Mucosa of rectum (tissue), 2 donors: ENCODE results near the gene ZNF117.

Experiments used
- H3K27ac ChIP-seq, 2 donors: one replicate each; pipeline ENCODE4 v1.7.0; 2013; ENCODE audit warnings: inconsistent platforms in 2 of 2, low read depth in 2 of 2, low read length in 2 of 2
- H3K27me3 ChIP-seq, 2 donors: one replicate each; pipeline ENCODE4 v1.7.0; 2013; ENCODE audit warnings: low read length in 2 of 2; ENCODE audit not compliant: control insufficient read depth in 2 of 2, insufficient read depth in 2 of 2
- H3K36me3 ChIP-seq, 2 donors: one replicate each; pipeline ENCODE4 v1.7.0; 2013; ENCODE audit warnings: low read length in 2 of 2; ENCODE audit not compliant: control insufficient read depth in 2 of 2, insufficient read depth in 2 of 2
- H3K4me1 ChIP-seq, 2 donors: one replicate each; pipeline ENCODE4 v1.7.0; 2013; ENCODE audit warnings: low read length in 2 of 2, mild to moderate bottlenecking in 1 of 2; ENCODE audit not compliant: control insufficient read depth in 2 of 2, insufficient read depth in 2 of 2
- H3K4me3 ChIP-seq, 2 donors: one replicate each; pipeline ENCODE4 v1.7.0; 2013; ENCODE audit warnings: low read length in 2 of 2
- H3K9ac ChIP-seq, 2 donors: one replicate each; pipeline ENCODE4 v1.7.0; 2013; ENCODE audit warnings: low read length in 2 of 2, low read depth in 1 of 2, mild to moderate bottlenecking in 1 of 2
- H3K9me3 ChIP-seq, 2 donors: one replicate each; pipeline ENCODE4 v1.7.0; 2013; ENCODE audit warnings: low read length in 2 of 2; ENCODE audit not compliant: control insufficient read depth in 2 of 2
- donor health status: healthy.
- donor health status: Normal muscosa, but diverticular disease.

ZNF117 gene

GRCh38 chr7:64997164-64997908 is 6.5 kb upstream of the ZNF117 start:
- no peak overlapping the region for H3K27ac ChIP-seq

GRCh38 chr7:64996305-64996704 is 5.5 kb upstream of the ZNF117 start:
- H3K27me3 ChIP-seq = no peaks in the 10 kb centered on the region
- H3K4me1 ChIP-seq = no peaks in the 10 kb centered on the region
- H3K9me3 ChIP-seq = peaks cover 0 to 30% of the 10 kb centered on the region in 2 donors

More at GRCh38 chr7:64997164-64997908, 6.5 kb upstream of the ZNF117 start:
- H3K9ac ChIP-seq = no peak overlapping the region
- peaks cover 0 to 28% of the 10 kb centered on the region in 2 donors for H3K9me3 ChIP-seq
- H3K4me1 ChIP-seq = no peaks in the 10 kb centered on the region
- no peaks in the 10 kb centered on the region for H3K27me3 ChIP-seq
- H3K4me3 ChIP-seq = no peak overlapping the region
- peaks cover 0 to 12% of the 10 kb centered on the region in 2 donors for H3K36me3 ChIP-seq

GRCh38 chr7:64993901-64994300 is 3.1 kb upstream of the ZNF117 start:
- peaks cover 0 to 8% of the 10 kb centered on the region in 2 donors for H3K36me3 ChIP-seq
- no peak overlapping the region for H3K4me3 ChIP-seq
- no peaks in the 10 kb centered on the region for H3K4me1 ChIP-seq
- H3K27ac ChIP-seq = no peak overlapping the region
- peaks cover 0 to 28% of the 10 kb centered on the region in 2 donors for H3K9me3 ChIP-seq
- no peaks in the 10 kb centered on the region for H3K27me3 ChIP-seq
- no peak overlapping the region for H3K9ac ChIP-seq

More at GRCh38 chr7:64996305-64996704, 5.5 kb upstream of the ZNF117 start:
- peaks cover 0 to 11% of the 10 kb centered on the region in 2 donors for H3K36me3 ChIP-seq
- H3K27ac ChIP-seq = no peak overlapping the region
- no peak overlapping the region for H3K9ac ChIP-seq
- H3K4me3 ChIP-seq = no peak overlapping the region

DNA sequence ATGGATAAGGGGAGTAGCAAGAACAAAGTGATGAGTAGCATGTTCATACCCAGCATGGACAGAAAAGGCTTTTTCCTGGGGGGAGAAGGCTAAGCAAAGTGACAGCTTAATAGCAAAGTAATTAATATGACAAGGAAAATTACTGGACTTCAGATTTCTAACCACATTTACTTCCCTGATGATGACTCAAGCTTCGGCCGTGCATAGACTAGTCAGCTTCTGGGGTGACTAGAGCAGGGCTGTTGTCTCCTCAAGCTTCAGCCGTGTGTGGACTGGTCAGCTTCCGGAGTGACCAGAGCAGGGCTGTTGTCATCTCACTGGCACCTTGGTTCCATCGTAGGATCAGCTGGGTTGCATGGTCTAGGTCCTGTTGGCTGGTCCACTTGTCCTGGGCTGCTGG is 2.1 kb upstream of the ZNF117 start:
- Histone ChIP-seq H3K36me3 (peaks cover 0 to 8% of the 10 kb centered on the region in 2 donors), H3K4me3 (no peak overlapping the region)

DNA sequence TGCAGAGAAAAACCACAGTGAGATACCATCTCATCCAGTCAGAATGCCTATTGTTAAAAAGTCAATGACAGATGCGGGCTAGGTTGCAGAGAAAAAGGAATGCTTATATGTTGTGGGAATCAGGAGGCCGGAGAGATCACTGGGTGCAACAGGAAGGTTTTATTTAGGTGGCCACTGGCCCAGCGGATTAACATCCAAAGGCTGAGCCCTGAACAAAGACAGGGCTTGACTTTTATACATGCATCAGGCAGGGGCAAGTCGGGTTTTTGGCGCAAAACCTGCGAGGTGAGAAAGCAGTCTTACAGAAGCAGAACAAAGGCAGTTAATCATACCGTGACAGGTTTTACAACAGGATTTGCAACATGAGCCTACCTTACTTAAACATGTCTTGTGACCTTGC is 620 bp downstream of the ZNF117 start:
- Histone ChIP-seq H3K9me3 (peaks cover 0 to 28% of the 10 kb centered on the region in 2 donors), H3K36me3 (peaks cover 0 to 8% of the 10 kb centered on the region in 2 donors)

More for the DNA sequence above, 2.1 kb upstream of the ZNF117 start:
- Histone ChIP-seq H3K27ac (no peak overlapping the region), H3K4me1 (no peaks in the 10 kb centered on the region), H3K27me3 (no peaks in the 10 kb centered on the region), H3K9me3 (peaks cover 0 to 24% of the 10 kb centered on the region in 2 donors), H3K9ac (no peak overlapping the region)

DNA sequence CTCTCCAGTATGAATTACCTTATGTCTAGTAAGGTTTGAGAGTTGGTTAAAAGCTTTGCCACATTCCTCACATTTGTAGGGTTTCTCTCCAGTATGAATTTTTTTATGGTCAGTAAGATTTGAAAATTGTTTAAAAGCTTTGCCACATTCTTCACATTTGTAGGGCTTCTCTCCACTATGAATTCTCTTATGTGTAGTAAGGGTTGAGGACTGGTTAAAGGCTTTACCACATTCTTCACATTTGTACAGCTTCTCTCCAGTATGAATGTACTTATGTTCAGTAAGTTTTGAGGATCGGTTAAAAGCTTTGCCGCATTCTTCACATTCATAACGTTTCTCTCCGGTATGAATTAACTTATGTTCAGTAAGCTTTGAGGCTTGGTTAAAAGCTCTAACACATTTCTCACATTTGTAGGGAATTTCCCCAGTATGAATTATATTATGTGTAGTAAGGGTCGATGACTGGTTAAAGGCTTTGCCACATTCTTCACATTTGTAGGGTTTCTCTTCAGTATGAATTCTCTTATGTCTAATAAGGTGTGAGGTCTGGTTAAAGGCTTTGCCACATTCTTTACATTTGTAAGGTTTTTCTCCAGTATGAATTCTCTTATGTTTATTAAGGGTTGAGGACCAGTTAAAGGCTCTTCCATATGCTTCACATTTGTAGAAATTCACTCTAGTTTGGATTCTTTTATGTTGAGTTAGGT is 12.2 kb downstream of the ZNF117 start:
- H3K9me3 ChIP-seq = peaks cover 35 to 37% of the 10 kb centered on the region in 2 donors
- no peak overlapping the region for H3K4me3 ChIP-seq
- no peak overlapping the region for H3K9ac ChIP-seq
- no peak overlapping the region for H3K27ac ChIP-seq
- no peaks in the 10 kb centered on the region for H3K27me3 ChIP-seq
- H3K36me3 ChIP-seq = peaks cover 19% of the 10 kb centered on the region in 2 donors
- no peaks in the 10 kb centered on the region for H3K4me1 ChIP-seq

More for the DNA sequence above, 620 bp downstream of the ZNF117 start:
- Histone ChIP-seq H3K4me3 (no peak overlapping the region), H3K4me1 (no peaks in the 10 kb centered on the region), H3K9ac (no peak overlapping the region), H3K27ac (no peak overlapping the region), H3K27me3 (no peaks in the 10 kb centered on the region)

GRCh38 chr7:64965594-64965993 is 25.2 kb downstream of the ZNF117 start:
- Histone ChIP-seq H3K4me3 (no peak overlapping the region), H3K36me3 (no peaks in the 10 kb centered on the region), H3K9me3 (no peaks in the 10 kb centered on the region), H3K27me3 (no peaks in the 10 kb centered on the region), H3K4me1 (no peaks in the 10 kb centered on the region), H3K9ac (no peak overlapping the region), H3K27ac (no peak overlapping the region)

GRCh38 chr7:64959072-64959747 is 31.6 kb downstream of the ZNF117 start:
- H3K36me3 ChIP-seq = no peaks in the 10 kb centered on the region
- no peak overlapping the region for H3K27ac ChIP-seq
- no peaks in the 10 kb centered on the region for H3K4me1 ChIP-seq

GRCh38 chr7:64951250-64951848 is 39.5 kb downstream of the ZNF117 start:
- no peaks in the 10 kb centered on the region for H3K9me3 ChIP-seq
- H3K4me3 ChIP-seq = no peak overlapping the region
- H3K27me3 ChIP-seq = peaks cover 6 to 11% of the 10 kb centered on the region in 2 donors
- no peaks in the 10 kb centered on the region for H3K4me1 ChIP-seq
- H3K27ac ChIP-seq = no peak overlapping the region
- H3K36me3 ChIP-seq = no peaks in the 10 kb centered on the region
- no peak overlapping the region for H3K9ac ChIP-seq

More at GRCh38 chr7:64959072-64959747, 31.6 kb downstream of the ZNF117 start:
- H3K9ac ChIP-seq = no peak overlapping the region
- no peaks in the 10 kb centered on the region for H3K9me3 ChIP-seq
- H3K27me3 ChIP-seq = no peaks in the 10 kb centered on the region
- no peak overlapping the region for H3K4me3 ChIP-seq
